Astrocyte of the spinal cord (primary cell): ENCODE measurements around the gene SLCO4A1.
A peak's percentile ranks its signal among the peaks of the same experiment; 100 is the strongest.

Experiments
- DNase-seq: peaks from one replicate; pipeline ENCODE4 v3.0.0; 2011; ENCODE audit warnings: low read depth, low spot score
- H3K4me3 ChIP-seq: 2 replicates; pipeline ENCODE4 v1.5.1; 2011; ENCODE audit warnings: low read depth, mild to moderate bottlenecking, low read length, moderate library complexity
- in situ Hi-C: cut with HindIII; loops from 2 replicates; pipeline ENCODE4 v1.10.0; 2017; ENCODE audit warnings: low sequenced_read_pairs
- TF ChIP-seq, protein P1 (sequence below): IDR thresholded peaks from 2 replicates; pipeline ENCODE4 v1.5.1; 2012; ENCODE audit warnings: low read depth, mild to moderate bottlenecking, low read length, inconsistent platforms

SLCO4A1 gene

DNA sequence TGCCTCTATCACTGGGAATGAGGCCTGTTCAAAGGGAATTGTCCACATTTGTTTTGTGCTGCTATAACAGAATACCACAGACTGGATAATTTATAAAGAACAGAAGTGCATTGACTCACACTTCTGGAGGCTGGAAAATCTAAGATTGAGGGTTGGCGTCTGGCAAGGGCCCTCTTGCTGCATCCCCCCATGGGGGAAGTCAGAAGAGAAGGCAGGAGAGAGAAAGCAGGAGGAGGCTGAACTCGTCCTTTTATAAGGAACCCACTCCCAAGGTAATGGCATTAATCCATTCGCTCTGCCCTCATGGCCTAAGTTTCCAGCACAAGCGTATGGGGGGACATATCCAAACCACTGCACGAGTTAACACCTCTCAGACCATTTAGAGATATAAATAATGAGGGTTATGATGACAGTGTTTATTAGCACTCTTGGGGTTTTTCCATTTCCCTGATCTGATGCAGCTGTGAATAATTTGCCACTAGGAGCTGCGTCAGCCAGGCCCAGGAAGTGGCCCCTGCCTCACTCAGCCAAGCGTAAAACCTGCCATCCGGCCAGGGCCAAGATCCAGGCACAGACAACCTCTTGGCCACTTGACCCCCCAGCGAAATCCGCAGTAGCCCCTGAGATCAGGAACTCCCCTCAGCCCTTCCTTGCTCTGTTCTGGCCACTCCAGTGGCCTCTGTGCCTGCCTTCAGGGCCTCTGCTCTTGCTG is 14.2 kb upstream of the SLCO4A1 start:
- peak; percentile 8 for DNase-seq
- no peak overlapping the region for H3K4me3 ChIP-seq
- in situ Hi-C loops = no loop called here
- TF ChIP-seq, protein P1, sequence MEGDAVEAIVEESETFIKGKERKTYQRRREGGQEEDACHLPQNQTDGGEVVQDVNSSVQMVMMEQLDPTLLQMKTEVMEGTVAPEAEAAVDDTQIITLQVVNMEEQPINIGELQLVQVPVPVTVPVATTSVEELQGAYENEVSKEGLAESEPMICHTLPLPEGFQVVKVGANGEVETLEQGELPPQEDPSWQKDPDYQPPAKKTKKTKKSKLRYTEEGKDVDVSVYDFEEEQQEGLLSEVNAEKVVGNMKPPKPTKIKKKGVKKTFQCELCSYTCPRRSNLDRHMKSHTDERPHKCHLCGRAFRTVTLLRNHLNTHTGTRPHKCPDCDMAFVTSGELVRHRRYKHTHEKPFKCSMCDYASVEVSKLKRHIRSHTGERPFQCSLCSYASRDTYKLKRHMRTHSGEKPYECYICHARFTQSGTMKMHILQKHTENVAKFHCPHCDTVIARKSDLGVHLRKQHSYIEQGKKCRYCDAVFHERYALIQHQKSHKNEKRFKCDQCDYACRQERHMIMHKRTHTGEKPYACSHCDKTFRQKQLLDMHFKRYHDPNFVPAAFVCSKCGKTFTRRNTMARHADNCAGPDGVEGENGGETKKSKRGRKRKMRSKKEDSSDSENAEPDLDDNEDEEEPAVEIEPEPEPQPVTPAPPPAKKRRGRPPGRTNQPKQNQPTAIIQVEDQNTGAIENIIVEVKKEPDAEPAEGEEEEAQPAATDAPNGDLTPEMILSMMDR = no peak

DNA sequence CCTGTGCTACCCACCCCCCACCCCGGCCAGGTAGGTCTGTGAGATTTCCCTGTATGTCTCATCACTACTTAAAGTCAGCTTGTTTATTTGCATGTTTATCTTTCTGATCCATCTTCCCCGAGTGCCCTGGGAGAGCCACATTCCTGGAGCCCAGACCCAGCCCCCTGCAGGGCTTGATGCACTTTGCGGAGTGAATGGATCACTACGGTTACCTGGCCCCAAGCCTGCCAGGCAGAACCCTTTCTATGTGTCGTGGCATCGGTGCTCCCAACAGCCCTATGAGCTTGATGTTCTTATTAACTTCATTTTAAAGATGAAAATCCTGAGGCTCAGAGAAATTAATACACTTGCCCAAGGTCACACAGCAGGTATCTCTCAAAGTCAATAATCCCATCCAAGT is 13.6 kb upstream of the SLCO4A1 start:
- TF ChIP-seq, protein P1 = no peak

DNA sequence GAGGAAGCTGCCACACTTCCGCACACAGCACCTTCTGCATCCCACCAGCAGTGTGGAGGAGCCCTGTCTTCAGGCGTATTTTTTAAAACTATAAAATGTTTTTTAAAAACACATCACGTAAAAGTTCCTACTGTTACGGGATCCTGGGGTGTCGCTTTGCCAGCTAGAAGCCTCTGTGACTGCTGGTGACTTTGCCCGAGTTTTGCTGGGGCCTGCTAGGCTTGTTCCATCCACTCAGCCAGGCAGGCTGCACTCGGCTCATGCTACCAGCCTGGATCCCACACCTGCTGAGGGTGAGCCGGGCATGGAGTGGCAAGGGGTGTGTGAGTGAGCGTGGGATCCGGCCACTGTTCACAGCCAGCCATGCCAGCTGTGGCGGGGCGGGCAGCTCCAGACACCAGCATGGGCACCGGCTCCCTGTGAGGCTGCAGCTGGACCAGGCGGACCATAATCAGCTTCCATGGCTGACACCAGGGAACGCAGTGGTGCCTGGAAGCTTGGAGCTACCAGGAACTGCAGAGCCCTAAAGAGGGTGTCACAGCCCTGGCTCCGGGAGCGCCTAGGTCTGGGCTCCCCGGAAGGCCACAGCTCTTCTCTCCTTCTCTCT is 12.3 kb upstream of the SLCO4A1 start:
- TF ChIP-seq, protein P1 = no peak
- DNase-seq = no peak
- no peak overlapping the region for H3K4me3 ChIP-seq
- in situ Hi-C loops = no loop called here

More for the DNA sequence above, 13.6 kb upstream of the SLCO4A1 start:
- no peak for DNase-seq
- in situ Hi-C loops = no loop called here
- no peak overlapping the region for H3K4me3 ChIP-seq

DNA sequence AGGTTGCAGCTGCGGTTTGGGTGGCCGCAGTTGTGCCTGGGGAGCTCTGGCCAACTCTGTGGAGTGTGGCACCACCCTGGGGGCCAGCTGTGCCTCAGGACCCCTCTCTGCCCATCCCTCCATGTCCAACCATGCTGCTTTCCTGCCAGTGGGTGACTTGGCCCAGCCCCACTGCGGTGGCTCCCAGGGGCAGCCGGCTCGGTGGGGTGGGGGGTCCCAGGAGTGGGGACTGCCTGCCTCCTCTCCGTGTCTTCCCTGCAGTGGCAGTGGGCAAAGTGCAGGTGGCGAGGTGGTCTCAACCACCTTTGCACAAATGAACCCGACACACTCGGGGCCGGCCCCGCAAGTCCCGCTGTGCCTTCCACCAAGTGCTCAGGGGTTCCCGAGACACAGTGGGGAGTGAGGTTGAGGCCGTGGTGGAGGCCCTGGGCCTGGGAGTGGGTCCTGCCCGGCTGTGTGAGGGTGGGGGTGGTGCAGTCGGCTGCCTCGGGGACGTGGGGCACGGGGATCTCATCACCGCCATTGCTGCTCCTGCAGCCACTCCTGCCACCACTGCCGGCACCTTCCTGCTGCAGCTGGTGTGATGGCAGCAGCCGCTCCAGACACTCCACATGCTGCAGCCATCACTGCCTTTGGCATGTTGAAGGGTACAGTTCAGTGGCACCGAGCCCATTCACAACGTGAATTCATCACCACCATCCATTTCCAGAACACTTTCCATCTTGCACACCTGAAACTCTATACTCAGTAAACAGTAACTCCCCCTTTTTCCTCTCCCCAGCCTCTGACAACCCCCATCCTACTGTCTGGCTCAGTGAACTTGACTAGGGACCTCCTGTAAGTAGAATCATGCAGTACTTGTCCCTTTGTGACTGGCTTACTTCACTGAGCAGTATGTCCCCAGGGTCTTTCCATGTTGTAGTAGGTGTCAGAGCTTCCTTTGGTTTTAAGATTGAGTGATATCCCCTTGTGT is 10.7 kb upstream of the SLCO4A1 start:
- no peak overlapping the region for H3K4me3 ChIP-seq
- TF ChIP-seq, protein P1 = no peak
- no peak for DNase-seq
- in situ Hi-C loops = no loop called here

DNA sequence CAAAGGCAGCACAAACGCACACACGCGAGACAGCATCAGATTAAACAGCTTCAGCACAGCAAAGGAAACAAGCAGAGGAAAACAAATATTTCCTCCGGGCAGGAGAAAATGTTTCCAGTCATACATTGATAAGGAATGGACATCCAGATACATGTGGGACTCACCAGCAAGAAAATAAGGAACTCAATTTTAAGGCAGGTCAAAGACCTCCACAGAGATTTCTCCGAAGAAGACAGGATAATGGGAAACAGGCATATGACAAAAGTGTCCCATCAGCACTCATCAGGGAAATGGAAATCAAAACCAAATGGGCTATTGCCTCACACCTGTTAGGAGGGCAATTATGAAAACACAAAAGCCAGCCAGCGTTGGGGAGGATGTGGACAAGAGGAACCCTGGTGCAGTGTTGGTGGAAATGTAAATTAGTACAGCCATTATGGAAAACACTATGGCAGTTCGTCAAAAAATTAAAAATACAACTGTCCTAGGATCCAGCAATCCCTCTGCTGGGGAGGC is 9.7 kb upstream of the SLCO4A1 start:
- no peak overlapping the region for H3K4me3 ChIP-seq
- TF ChIP-seq, protein P1 = no peak
- in situ Hi-C loops = no loop called here
- DNase-seq = no peak
